ENCODE data around the gene SLC26A3. TPM values are rescaled to one million over a fixed set of nuclear protein-coding genes. Genes with fewer than 3 reads are reported as not detected.

The SLC26A3 gene
- total RNA-seq, 1 donor from 2014 or later, result 0.11 TPM

- Histone ChIP-seq H3K27me3 (no peaks in the 10 kb centered on the region), H3K4me3 (no peak overlapping the region), H3K36me3 (no peaks in the 10 kb centered on the region), H3K9me3 (no peaks in the 10 kb centered on the region), H3K4me1 (no peaks in the 10 kb centered on the region), H3K27ac (no peak overlapping the region)
- intact Hi-C loops (cut with DNase I), result no loop called here
- no peak for DNase-seq (ENCODE audit: low spot score in 2 of 2)
- TF ChIP-seq CTCF (IDR thresholded peaks at IDR 0.05), result no peak
Measured at GRCh38 chr7:107799647-107800264, 3.3 kb downstream of the SLC26A3 start.

- no peaks in the 10 kb centered on the region for H3K4me1 ChIP-seq
- intact Hi-C loops (cut with DNase I), result no loop called here
Measured at GRCh38 chr7:107792364-107792763, 10.7 kb downstream of the SLC26A3 start.

GRCh38 chr7:107789647-107790046 is 13.4 kb downstream of the SLC26A3 start:
- intact Hi-C loops (cut with DNase I), result no loop called here
- DNase-seq (ENCODE audit: low spot score in 2 of 2), result no peak
- Histone ChIP-seq H3K4me3 (no peak overlapping the region), H3K36me3 (no peaks in the 10 kb centered on the region), H3K4me1 (no peaks in the 10 kb centered on the region), H3K27ac (no peak overlapping the region), H3K27me3 (no peaks in the 10 kb centered on the region), H3K9me3 (no peaks in the 10 kb centered on the region)
- no peak for TF ChIP-seq CTCF (IDR thresholded peaks at IDR 0.05)

More at GRCh38 chr7:107792364-107792763, 10.7 kb downstream of the SLC26A3 start:
- H3K4me3 ChIP-seq, result no peak overlapping the region
- no peaks in the 10 kb centered on the region for H3K36me3 ChIP-seq
- TF ChIP-seq CTCF (IDR thresholded peaks at IDR 0.05), result no peak
- DNase-seq (ENCODE audit: low spot score in 2 of 2), result no peak
- H3K27ac ChIP-seq, result no peak overlapping the region
- H3K9me3 ChIP-seq, result no peaks in the 10 kb centered on the region
- H3K27me3 ChIP-seq, result no peaks in the 10 kb centered on the region

- intact Hi-C loops (cut with DNase I), result no loop called here
- H3K36me3 ChIP-seq, result no peaks in the 10 kb centered on the region
Measured at GRCh38 chr7:107788662-107789061, 14.4 kb downstream of the SLC26A3 start.

GRCh38 chr7:107788216-107788615 is 14.8 kb downstream of the SLC26A3 start:
- no peaks in the 10 kb centered on the region for H3K9me3 ChIP-seq
- no peaks in the 10 kb centered on the region for H3K4me1 ChIP-seq
- no peak for TF ChIP-seq CTCF (IDR thresholded peaks at IDR 0.05)
- H3K36me3 ChIP-seq, result no peaks in the 10 kb centered on the region
- no peak overlapping the region for H3K27ac ChIP-seq
- H3K4me3 ChIP-seq, result no peak overlapping the region
- intact Hi-C loops (cut with DNase I), result no loop called here
- H3K27me3 ChIP-seq, result no peaks in the 10 kb centered on the region
- no peak for DNase-seq (ENCODE audit: low spot score in 2 of 2)

More at GRCh38 chr7:107788662-107789061, 14.4 kb downstream of the SLC26A3 start:
- H3K9me3 ChIP-seq, result no peaks in the 10 kb centered on the region
- TF ChIP-seq CTCF (IDR thresholded peaks at IDR 0.05), result no peak
- no peak overlapping the region for H3K27ac ChIP-seq
- no peaks in the 10 kb centered on the region for H3K4me1 ChIP-seq
- no peak for DNase-seq (ENCODE audit: low spot score in 2 of 2)
- H3K27me3 ChIP-seq, result no peaks in the 10 kb centered on the region
- no peak overlapping the region for H3K4me3 ChIP-seq

- H3K36me3 ChIP-seq, result no peaks in the 10 kb centered on the region
- no peaks in the 10 kb centered on the region for H3K9me3 ChIP-seq
- H3K4me3 ChIP-seq, result no peak overlapping the region
- intact Hi-C loops (cut with DNase I), result no loop called here
- TF ChIP-seq CTCF (IDR thresholded peaks at IDR 0.05), result no peak
- DNase-seq (ENCODE audit: low spot score in 2 of 2), result no peak
- no peaks in the 10 kb centered on the region for H3K27me3 ChIP-seq
- no peaks in the 10 kb centered on the region for H3K4me1 ChIP-seq
- H3K27ac ChIP-seq, result no peak overlapping the region
Measured at GRCh38 chr7:107785926-107786325, 17.1 kb downstream of the SLC26A3 start.

Data from ascending aorta (tissue), 2 donors.